ENCODE data around the gene SETD7.

GRCh38 chr4:139558235-139559088 is 2.4 kb upstream of the SETD7 start:
- TF ChIP-seq POLR2A (IDR thresholded peaks at IDR 0.05) (no peak), CTCF (IDR thresholded peaks at IDR 0.05) (no peak)

All from vagina (tissue), 2 donors.